IPS-11a (cell line): ENCODE results near the gene MTA2.

Experiments
- H3K4me3 ChIP-seq: one replicate; pipeline ENCODE4 v1.5.1; 2013; ENCODE audit warnings: low read depth, low read length, control low read depth

Gene MTA2

GRCh38 chr11:62613291-62613778, 11.7 kb upstream of the MTA2 start:
- peak overlapping the region; percentile 14 for H3K4me3 ChIP-seq

GRCh38 chr11:62612366-62613290, 11.0 kb upstream of the MTA2 start, which contains the start of the genes EML3 and ROM1:
Gene EML3 (minus strand): TSS chr11:62612775. CDS start chr11:62612457, 318 bp downstream.
Gene ROM1 (plus strand): TSS chr11:62613257. CDS start chr11:62613282, 25 bp downstream.
- peak within 1 kb of the TSS; percentile 50 for H3K4me3 ChIP-seq

- H3K4me3 ChIP-seq: peak overlapping the region; percentile 50
Observed at GRCh38 chr11:62611705-62612365, 10.2 kb upstream of the MTA2 start.

- H3K4me3 ChIP-seq: peak overlapping the region; percentile 50
Observed at GRCh38 chr11:62610814-62611704, 9.4 kb upstream of the MTA2 start.

GRCh38 chr11:62610403-62610802, 8.7 kb upstream of the MTA2 start:
- H3K4me3 ChIP-seq: no peak overlapping the region

- H3K4me3 ChIP-seq: no peak overlapping the region
Observed at GRCh38 chr11:62608776-62609175, 7.1 kb upstream of the MTA2 start.

- H3K4me3 ChIP-seq: no peak overlapping the region
Observed at GRCh38 chr11:62607714-62608113, 6.0 kb upstream of the MTA2 start.

- no peak overlapping the region for H3K4me3 ChIP-seq
Observed at GRCh38 chr11:62605902-62606301, 4.2 kb upstream of the MTA2 start.

- no peak overlapping the region for H3K4me3 ChIP-seq
Observed at GRCh38 chr11:62605467-62605866, 3.8 kb upstream of the MTA2 start.

- H3K4me3 ChIP-seq: no peak overlapping the region
Observed at GRCh38 chr11:62604460-62605120, 2.9 kb upstream of the MTA2 start.

- H3K4me3 ChIP-seq: no peak overlapping the region
Observed at GRCh38 chr11:62603776-62604299, 2.2 kb upstream of the MTA2 start.

- H3K4me3 ChIP-seq: no peak overlapping the region
Observed at GRCh38 chr11:62603072-62603408, 1.4 kb upstream of the MTA2 start.

GRCh38 chr11:62602141-62603071, 741 bp upstream of the MTA2 start:
- peak overlapping the region; percentile 42 for H3K4me3 ChIP-seq

- peak overlapping the region; percentile 58 for H3K4me3 ChIP-seq
Observed at GRCh38 chr11:62601122-62601371, 618 bp downstream of the MTA2 start.

- H3K4me3 ChIP-seq: peak overlapping the region; percentile 58
Observed at GRCh38 chr11:62600367-62601121, 1.1 kb downstream of the MTA2 start.

- no peak overlapping the region for H3K4me3 ChIP-seq
Observed at GRCh38 chr11:62599901-62600300, 1.8 kb downstream of the MTA2 start.

- no peak overlapping the region for H3K4me3 ChIP-seq
Observed at GRCh38 chr11:62599069-62599696, 2.5 kb downstream of the MTA2 start.

GRCh38 chr11:62595124-62595523, 6.5 kb downstream of the MTA2 start:
- no peak overlapping the region for H3K4me3 ChIP-seq
